Thyroid gland (tissue), 4 donors: Measurements from ENCODE around the gene SGCD. TPM values are rescaled to one million over a fixed set of nuclear protein-coding genes. Genes with fewer than 3 reads are reported as not detected.

Source experiments
- DNase-seq, 2 donors: peaks; one replicate each; pipeline ENCODE4 v3.0.0-alpha.2; 2019
- H3K27ac ChIP-seq, 3 donors: fragments of 200-600 bp; sonication (generic); 1 replicate in 2 of 3; 2 replicates in 1 of 3; pipeline ENCODE4 v1.5.1; 2016 to 2019; ENCODE audit warnings: mild to moderate bottlenecking in 1 of 3, moderate library complexity in 1 of 3
- H3K27me3 ChIP-seq: fragments of 200-600 bp; sonication (generic); one replicate; pipeline ENCODE4 v1.5.1; 2019
- H3K36me3 ChIP-seq, 2 donors: fragments of 200-600 bp; sonication (generic); one replicate each; pipeline ENCODE4 v1.5.1; 2016 to 2019
- H3K4me1 ChIP-seq, 2 donors: fragments of 200-600 bp; sonication (generic); one replicate each; pipeline ENCODE4 v1.5.1; 2017 to 2019
- H3K4me3 ChIP-seq, 3 donors: fragments of 200-600 bp; sonication (generic); replicated peaks in 1 of 3; 1 replicate in 2 of 3; 2 replicates in 1 of 3; pipeline ENCODE4 v1.5.1; 2016; ENCODE audit warnings: mild to moderate bottlenecking in 1 of 3
- H3K9me3 ChIP-seq: fragments of 200-600 bp; sonication (generic); one replicate; pipeline ENCODE4 v1.5.1; 2017
- CTCF ChIP-seq, 6 experiments: fragments of 200-600 bp in 3 of 6; fragments of 450-650 bp in 3 of 6; sonication (generic) in 3 of 6; IDR thresholded peaks; one replicate each; pipeline ENCODE4 v1.5.1; 2016 to 2019; ENCODE audit warnings: antibody characterized with exemption in 6 of 6, mild to moderate bottlenecking in 2 of 6, inconsistent platforms in 1 of 6, moderate library complexity in 1 of 6
- POLR2A ChIP-seq, 2 donors: fragments of 450-650 bp; IDR thresholded peaks; one replicate each; pipeline ENCODE4 v1.6.1; 2017; ENCODE audit warnings: antibody characterized with exemption in 2 of 2, mild to moderate bottlenecking in 2 of 2, moderate library complexity in 1 of 2
- WGBS, 2 donors: methylation state at CpG; one replicate each; pipeline ENCODE4 v1.1.5; 2017; 5-methylcytosine and 5-hydroxymethylcytosine counted together
- intact Hi-C: fragments of 100-400 bp; cut with DNase I; formaldehyde crosslinking; loops from one replicate; pipeline ENCODE4 v1.15.1; 2023
- total RNA-seq, 4 donors: library from RNA; depleted of rRNA; stranded (reverse); fragments of >200 nt; gene quantifications; one replicate each; pipeline ENCODE4 v1.2.3, GENCODE V29; 2016

SGCD gene
- total RNA-seq, 4 donors from 2014 or later: 7.4 to 20.1 (median 9.2) TPM

GRCh38 chr5:156678484-156678883 lies 351.5 kb downstream of the SGCD start:
- Histone ChIP-seq H3K4me1 (no peaks in the 10 kb centered on the region), H3K4me3 (no peak overlapping the region), H3K9me3 (no peaks in the 10 kb centered on the region), H3K27ac (no peak overlapping the region), H3K36me3 (no peaks in the 10 kb centered on the region), H3K27me3 (no peaks in the 10 kb centered on the region)
- intact Hi-C loops: no loop called here
- DNase-seq: no peak
- TF ChIP-seq POLR2A (IDR thresholded peaks at IDR 0.05) (no peak), CTCF (IDR thresholded peaks at IDR 0.05) (no peak)
- WGBS, 2 donors: 84 to 88% methylated on average over 3 of the region's 3 CpGs

GRCh38 chr5:156680831-156681230 lies 353.9 kb downstream of the SGCD start:
- Histone ChIP-seq H3K4me1 (no peaks in the 10 kb centered on the region), H3K27ac (no peak overlapping the region), H3K4me3 (no peak overlapping the region), H3K36me3 (no peaks in the 10 kb centered on the region), H3K9me3 (no peaks in the 10 kb centered on the region), H3K27me3 (no peaks in the 10 kb centered on the region)
- intact Hi-C loops: no loop called here
- no peak for TF ChIP-seq CTCF (IDR thresholded peaks at IDR 0.05)
- no peak for TF ChIP-seq POLR2A (IDR thresholded peaks at IDR 0.05)
- WGBS, 2 donors: 88 to 96% methylated on average over 10 of the region's 10 CpGs
- no peak for DNase-seq

- no peak overlapping the region for H3K27ac ChIP-seq
- H3K4me1 ChIP-seq: no peaks in the 10 kb centered on the region
Measured at GRCh38 chr5:156681265-156681664, 354.3 kb downstream of the SGCD start.

GRCh38 chr5:156682971-156683370 lies 356.0 kb downstream of the SGCD start:
- H3K4me1 ChIP-seq: no peaks in the 10 kb centered on the region
- no peak overlapping the region for H3K4me3 ChIP-seq
- no peaks in the 10 kb centered on the region for H3K27me3 ChIP-seq
- TF ChIP-seq POLR2A (IDR thresholded peaks at IDR 0.05) (no peak), CTCF (IDR thresholded peaks at IDR 0.05) (no peak)
- intact Hi-C loops: no loop called here
- no peaks in the 10 kb centered on the region for H3K9me3 ChIP-seq
- H3K27ac ChIP-seq: no peak overlapping the region
- no peaks in the 10 kb centered on the region for H3K36me3 ChIP-seq
- DNase-seq: no peak
- whole genome bisulfite sequencing, 2 donors: 76 to 81% methylated on average over 2 of the region's 2 CpGs

More at GRCh38 chr5:156681265-156681664, 354.3 kb downstream of the SGCD start:
- no peak for DNase-seq
- Histone ChIP-seq H3K9me3 (no peaks in the 10 kb centered on the region), H3K4me3 (no peak overlapping the region), H3K36me3 (no peaks in the 10 kb centered on the region), H3K27me3 (no peaks in the 10 kb centered on the region)
- TF ChIP-seq POLR2A (IDR thresholded peaks at IDR 0.05) (no peak), CTCF (IDR thresholded peaks at IDR 0.05) (no peak)
- WGBS, 2 donors: 83 to 89% methylated on average over 3 of the region's 3 CpGs
- intact Hi-C loops: no loop called here

GRCh38 chr5:156683509-156683908 lies 356.5 kb downstream of the SGCD start:
- intact Hi-C loops: no loop called here
- 70 to 93% methylated on average over 1 of the region's 1 CpG for WGBS, 2 donors
- no peaks in the 10 kb centered on the region for H3K27me3 ChIP-seq
- no peaks in the 10 kb centered on the region for H3K36me3 ChIP-seq
- no peak for DNase-seq
- no peak overlapping the region for H3K27ac ChIP-seq
- no peak for TF ChIP-seq POLR2A (IDR thresholded peaks at IDR 0.05)
- no peak for TF ChIP-seq CTCF (IDR thresholded peaks at IDR 0.05)
- no peaks in the 10 kb centered on the region for H3K9me3 ChIP-seq
- no peak overlapping the region for H3K4me3 ChIP-seq
- H3K4me1 ChIP-seq: no peaks in the 10 kb centered on the region
